Sigmoid colon (tissue), 4 donors: ENCODE results near the gene PROSER2.

ENCODE experiments used
- CTCF ChIP-seq, 4 experiments: fragments of 450-650 bp in 3 of 4; fragments of 200-600 bp in 1 of 4; IDR thresholded peaks; one replicate each; pipeline ENCODE4 v1.5.1; 2016 to 2019; ENCODE audit warnings: antibody characterized with exemption in 4 of 4, mild to moderate bottlenecking in 3 of 4, moderate library complexity in 2 of 4
- POLR2AphosphoS5 ChIP-seq, 4 donors: sonication (generic); formaldehyde crosslinking; IDR thresholded peaks; one replicate each; pipeline ENCODE4 v1.6.1; 2017; ENCODE audit warnings: antibody characterized with exemption in 4 of 4

GRCh38 chr10:11858093-11858492 is 34.9 kb downstream of the PROSER2 start:
- TF ChIP-seq CTCF (IDR thresholded peaks at IDR 0.05) (no peak), POLR2AphosphoS5 (IDR thresholded peaks at IDR 0.05) (no peak)
